GM18907 (cell line): ENCODE data around the gene SRR.

Source experiments
- ATAC-seq: cut with Tn5 transposase; IDR thresholded peaks from one replicate; pipeline ENCODE4 v1.9.1; 2021; ENCODE audit warnings: mild to moderate bottlenecking, moderate library complexity; ENCODE audit not compliant: unreplicated experiment

Gene SRR

DNA sequence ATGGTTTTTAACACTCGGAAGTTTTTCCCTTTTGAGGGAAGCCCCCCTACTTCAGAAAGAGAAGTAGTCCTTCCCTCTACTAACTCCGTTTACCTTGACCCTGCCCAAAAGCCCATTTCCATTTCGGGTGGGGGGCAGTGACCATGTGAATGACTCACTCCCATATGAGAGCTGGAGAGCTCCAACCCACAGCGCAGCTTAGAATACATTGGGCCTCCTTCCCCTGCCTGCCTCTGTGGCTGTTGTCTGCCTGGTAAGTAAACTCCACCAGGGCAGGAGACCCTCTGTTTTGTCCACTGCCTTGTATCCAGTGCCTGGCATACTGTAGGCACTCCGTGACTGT is 34.5 kb downstream of the SRR start:
- ATAC-seq, result no peak

DNA sequence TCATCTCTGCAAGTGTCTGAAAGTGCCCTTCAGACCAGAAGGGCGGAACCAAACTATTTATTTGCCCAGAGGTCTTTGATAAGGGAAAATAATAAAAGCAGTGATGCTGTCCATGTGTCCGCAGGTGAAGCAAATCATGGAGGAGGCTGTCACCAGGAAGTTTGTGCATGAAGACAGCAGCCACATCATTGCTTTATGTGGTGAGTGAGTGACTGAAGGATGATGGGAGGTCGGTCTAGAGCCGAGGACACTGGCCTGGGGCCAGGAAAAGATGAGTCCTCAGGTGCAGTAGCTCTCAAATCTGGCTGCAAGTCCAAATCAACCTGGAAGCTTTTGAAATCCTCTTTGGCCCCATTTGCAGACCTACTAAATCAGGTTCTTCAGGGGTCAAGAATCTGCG is 39.7 kb downstream of the SRR start:
- ATAC-seq, result no peak

DNA sequence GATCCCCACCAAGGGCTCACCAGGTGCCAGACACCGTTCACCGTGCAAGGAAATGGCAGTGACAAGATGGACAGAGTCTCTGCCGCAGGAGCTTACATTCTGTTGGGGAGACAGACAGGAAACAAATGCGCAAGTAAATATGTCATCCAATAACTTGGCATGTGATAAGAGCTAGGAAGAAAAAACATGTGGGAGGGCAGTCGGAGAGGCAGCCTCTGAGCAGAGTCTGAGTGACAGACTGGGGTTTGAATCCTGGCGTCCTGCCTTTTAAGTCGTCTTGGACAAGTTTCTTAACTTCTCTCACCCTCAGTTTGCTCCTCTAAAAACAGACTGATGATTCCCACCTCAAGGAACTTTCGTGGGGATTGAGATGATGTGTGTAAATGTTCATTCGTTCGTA is 40.8 kb downstream of the SRR start:
- ATAC-seq, result no peak

DNA sequence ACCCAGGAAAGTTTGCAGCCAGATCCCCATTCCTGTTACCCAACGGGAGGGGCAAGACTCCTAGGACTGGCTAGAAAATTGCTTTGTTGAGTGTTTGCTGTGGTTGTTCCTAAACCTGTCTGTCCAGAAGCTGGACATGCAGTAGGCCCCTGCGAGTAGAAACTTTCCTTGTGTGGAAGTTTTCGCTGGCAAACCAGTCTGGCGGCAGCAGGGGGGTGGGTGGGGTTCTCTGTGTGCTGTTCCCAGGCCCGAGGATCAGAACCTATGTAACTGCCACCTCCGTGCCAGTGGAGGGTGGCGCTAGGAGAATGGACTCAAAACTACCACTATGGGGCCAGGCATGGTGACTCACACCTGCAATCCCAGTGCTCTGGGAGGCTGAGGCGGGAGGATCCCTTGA is 42.7 kb downstream of the SRR start:
- no peak for ATAC-seq

DNA sequence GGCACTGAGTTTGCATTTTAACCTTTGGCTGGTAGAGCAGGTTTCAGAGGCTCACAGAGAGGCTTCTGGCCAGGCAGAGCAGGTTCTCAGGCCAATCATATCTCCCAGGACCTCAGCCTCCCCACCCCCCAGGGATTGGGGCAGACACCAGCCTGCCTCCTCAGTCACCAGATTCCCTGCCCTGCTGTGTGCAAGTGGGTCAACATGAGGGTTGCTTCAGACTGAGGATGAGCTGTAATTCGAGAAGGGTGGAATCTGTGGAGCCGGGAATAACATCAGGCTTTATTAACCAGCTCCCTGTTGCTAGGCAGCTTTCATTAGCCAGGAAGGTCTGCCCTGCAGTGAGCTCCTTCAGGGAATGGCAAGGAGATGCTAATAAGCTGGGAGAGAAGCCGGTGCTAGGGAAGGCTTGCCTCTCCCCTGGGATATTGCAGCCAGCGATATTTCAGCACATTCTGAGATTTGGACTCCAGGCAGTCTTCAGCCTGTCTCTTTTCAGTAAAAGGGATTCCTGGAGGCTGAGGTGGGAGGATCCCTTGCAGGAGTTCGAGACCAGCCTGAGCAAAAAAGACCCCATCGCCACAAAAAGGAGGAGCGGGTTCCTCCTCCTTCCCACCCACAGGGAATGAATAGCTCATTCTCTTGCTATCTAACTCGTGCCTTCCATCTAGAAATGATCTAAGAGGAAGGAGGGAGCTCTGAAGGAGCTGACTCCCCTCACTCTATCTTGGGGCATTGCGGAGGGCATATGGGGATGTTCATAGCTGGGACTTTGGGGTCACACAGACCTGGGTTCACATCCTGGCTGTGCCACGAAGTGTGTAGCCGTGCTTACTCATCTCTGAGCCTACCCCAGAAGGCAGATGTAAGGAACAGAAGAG is 44.3 kb downstream of the SRR start:
- ATAC-seq, result no peak

DNA sequence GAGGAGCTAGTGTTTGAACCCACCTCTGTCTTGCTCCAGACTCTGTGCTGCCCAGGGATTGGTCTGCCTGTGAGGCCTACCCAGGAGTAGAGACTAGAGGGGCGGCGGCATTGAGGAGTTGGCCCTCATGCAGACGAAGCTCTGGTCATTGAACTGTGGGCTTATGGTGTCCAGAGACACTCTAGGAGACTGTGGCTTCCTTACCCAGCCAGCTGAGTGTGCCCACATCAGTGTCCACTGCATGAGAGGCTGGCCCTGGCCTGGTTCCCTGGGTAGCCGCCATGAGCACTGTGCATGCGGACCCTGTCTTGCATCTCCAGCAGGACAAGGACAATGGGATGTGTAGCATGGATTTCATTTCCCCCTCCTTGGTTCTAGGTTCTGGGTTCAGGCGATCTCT is 47.5 kb downstream of the SRR start:
- no peak for ATAC-seq

DNA sequence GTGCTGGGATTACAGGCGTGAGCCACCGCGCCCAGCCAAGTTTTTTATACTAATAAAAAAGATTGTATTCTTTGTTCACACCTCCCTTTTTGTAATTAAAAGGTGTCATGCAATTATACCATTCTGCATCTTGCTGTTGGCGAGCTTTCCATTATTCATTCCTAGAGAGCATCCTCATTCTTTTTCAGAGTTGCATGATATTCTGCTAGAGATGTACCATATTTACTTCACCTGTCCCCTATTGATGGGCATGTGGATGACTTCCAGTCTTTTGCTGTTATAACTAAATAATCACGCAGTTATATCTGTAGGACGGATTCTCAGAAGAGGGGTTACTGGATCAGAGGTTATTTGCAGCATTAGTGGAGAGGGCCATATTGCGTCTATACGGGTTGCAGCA is 50.6 kb downstream of the SRR start:
- no peak for ATAC-seq

DNA sequence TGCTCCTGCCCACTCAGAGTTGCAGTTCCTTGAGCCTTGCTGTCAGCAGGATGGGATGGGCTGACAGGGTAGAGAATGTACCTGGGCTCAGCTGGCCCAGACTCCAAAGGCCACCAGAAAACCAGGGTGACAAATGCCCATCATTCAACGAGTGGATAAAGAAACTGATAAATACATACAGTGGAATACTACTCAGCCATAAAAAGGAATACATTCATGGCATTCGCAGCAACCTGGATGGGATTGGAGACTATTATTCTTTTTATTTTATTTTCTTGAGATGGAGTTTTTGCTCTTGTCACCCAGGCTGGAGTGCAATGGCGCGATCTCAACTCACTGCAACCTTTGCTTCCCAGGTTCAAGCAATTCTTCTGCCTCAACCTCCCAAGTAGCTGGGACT is 53.5 kb downstream of the SRR start:
- no peak for ATAC-seq

DNA sequence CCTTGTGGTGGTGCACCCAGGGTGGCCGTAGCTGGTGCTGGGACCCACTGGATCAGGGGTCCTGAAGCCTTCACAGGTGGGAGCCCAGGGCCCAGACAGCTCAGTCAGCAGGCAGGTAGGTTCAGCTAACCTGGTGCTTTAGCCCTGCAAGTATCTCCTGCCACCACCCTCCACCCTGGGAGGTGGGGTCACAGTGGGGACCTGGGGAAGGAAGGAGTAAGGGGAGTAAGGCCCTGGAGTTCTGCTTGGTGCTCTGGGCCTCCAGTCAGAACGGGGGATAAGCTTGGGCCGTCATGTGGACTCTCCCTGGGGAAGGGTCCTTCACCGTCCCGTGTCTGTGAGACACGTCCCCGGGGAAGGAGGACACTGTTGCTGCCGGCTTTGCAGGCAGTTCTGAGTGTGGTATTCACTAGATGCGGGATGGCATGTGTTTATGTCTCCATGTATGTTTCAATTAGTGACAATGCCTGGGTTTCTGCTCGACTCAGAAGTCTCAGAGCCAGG is 54.2 kb downstream of the SRR start:
- ATAC-seq, result no peak

DNA sequence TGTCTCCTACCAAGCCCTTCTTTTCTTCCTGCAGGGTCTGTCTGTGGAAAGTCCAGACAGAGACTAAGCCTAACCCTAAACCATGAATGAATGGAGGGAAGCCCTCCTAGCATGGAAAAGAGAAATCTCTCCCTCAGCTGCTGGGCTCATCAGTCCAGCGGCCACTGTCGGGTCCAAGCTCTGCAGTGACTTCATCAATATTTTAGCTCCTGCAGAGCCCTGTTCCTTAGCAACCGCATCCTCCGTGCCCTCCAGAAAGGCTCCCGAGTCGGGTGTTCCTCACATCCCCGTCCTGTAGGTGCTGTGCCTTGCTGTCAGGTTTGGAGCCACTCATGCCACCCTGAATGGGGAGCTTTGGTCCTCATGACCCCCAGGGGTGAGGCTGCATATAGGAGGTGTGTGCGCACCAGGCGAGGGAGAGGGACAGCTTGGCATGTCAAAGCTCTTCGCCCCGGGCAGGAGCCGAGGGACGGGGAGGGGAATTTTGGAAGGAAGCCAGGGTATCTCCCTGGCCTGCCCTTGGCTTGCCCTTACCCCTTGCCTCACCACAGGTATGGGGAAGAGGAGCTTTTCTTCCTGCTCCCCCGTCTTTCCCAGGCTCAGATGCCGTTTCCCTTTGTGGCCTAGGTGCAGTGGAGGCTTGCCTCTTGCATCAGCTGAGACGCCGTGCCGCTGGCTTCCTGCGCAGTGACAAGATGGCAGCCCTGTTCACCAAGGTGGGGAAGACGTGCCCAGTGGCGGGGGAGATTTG is 57.4 kb downstream of the SRR start:
- no peak for ATAC-seq

DNA sequence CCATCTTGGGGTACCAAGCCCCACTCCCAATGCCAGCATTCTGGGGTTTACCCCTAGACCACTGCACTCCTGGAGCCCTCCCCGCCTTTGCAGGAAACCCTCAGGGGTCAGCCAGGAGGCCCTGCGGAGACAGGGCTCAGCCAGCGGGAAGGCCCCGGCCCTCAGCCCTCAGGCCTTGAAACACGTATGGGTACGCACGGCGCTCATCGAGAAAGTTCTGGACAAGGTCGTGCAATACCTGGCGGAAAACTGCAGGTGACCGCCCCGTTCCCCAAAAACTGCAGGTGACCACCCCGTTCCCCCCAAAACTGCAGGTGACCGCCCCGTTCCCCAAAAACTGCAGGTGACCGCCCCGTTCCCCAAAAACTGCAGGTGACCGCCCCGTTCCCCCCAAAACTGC is 58.3 kb downstream of the SRR start:
- ATAC-seq, result no peak

DNA sequence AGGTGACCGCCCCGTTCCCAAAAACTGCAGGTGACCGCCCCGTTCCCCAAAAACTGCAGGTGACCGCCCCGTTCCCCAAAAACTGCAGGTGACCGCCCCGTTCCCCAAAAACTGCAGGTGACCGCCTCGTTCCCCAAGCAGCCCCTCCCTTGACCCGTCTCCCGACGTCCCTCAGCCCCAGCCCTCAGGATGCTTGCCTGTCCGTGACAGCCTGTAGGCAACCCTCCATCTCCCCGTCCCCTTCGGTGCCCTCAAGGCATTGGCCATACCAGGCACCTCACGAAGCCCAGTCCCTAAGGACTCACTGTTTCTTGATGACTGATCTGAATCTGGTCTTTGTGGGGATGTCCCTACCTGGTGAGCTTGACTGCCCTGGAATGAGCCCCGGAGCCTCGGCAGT is 58.7 kb downstream of the SRR start:
- no peak for ATAC-seq

DNA sequence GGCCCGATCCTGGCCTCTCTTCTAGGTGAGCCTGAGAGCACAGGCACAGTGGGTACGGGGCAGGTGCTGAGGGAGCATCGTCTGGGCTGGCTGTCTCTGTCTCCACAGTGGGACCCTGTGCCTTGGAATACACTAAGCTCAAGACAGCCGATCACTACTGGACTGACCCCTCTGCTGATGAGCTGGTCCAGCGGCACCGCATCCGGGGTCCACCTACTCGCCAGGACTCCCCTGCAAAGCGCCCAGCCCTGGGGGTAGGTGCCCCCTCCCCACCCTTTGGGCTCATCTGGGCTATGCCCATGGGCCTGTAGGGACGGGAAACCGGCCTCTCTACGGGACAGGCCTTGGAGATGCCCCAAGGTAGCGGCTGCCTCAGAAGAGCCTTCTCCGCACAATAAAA is 59.1 kb downstream of the SRR start:
- ATAC-seq, result no peak

DNA sequence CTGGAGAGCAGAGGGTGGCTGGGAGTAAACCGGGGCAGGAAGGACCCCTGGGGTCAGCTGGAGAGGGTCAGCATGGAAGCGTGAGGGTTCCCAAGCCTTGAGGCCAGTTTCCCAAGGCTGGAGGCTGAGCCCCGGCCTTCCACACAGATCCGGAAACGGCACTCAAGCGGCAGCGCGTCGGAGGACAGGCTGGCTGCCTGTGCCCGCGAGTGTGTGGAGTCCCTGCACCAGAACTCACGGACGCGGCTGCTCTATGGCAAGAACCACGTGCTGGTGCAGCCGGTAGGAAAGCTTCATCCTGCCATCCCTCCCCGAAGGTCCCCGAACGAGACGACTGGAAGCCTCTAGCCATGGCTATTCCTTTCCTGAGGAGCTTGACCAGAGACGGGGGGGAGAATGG is 59.6 kb downstream of the SRR start:
- no peak for ATAC-seq

DNA sequence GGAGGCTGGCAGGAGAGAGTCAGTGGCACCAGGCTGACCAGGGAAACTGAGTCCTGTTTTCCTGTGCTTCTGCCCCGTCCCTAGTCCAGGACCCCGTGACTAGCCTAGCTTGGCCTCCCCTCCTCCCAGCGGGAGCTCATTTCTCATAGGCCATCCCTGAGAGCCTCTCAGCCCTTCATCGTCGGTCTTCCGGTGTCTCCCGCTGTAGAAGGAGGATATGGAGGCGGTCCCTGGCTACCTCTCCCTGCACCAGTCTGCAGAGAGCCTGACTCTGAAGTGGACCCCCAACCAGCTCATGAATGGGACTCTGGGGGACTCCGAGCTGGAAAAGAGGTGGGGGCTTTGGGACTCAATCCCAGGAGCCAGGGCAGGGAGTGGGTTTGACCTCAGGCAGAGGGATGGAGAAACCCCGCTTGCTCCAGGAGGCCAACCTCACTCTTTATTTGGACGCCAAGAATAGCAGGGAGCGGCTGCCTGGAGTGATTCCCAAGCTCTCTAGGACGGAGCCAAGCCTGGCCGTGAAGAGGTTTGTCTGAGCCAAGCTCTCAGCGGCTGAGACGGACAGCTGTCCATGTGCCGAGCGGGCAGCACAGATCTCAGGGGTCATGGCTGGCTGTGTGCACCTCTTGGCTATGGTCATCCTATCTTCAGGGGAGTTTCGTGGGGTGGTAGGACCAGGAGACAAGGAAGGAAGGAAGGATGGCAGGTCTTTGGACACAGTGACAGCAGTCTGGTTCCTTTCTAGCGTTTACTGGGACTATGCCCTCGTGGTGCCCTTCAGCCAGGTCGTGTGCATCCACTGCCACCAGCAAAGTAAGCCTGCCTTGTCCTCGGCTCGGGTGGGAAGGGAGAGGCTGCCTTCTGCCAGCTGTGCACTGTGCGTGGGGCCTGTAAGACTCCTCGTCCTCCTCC is 60.4 kb downstream of the SRR start:
- no peak for ATAC-seq

DNA sequence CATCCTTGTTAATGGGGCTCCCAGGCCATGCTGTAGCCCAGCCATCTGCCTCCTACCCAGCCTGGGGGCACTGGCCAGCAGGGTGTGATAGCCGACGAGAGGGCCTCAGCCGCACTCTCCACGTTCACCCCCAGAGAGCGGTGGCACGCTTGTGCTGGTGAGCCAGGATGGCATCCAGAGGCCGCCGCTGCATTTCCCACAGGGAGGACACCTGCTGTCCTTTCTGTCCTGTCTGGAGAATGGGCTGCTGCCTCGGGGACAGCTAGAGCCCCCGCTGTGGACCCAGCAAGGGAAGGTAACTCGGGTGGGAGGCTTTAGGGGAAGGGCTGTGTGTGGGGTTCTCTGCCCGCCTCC is 61.0 kb downstream of the SRR start:
- no peak for ATAC-seq

DNA sequence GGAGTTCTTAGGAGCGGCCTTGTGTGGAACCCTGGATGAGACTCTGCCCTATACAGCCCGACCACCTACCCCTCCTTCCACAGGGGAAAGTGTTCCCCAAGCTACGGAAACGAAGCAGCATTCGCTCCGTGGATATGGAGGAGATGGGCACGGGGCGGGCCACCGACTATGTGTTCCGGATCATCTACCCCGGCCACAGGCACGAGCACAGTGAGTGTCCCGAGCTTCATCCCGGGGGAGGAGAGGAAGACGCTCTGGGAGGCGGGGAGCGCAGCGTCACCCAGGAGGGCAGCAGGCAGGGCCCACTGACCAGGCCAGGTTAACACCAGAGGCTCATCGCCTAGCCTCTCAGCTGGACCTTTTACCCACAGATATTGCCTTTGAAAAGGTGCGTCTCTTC is 61.4 kb downstream of the SRR start:
- ATAC-seq, result no peak

DNA sequence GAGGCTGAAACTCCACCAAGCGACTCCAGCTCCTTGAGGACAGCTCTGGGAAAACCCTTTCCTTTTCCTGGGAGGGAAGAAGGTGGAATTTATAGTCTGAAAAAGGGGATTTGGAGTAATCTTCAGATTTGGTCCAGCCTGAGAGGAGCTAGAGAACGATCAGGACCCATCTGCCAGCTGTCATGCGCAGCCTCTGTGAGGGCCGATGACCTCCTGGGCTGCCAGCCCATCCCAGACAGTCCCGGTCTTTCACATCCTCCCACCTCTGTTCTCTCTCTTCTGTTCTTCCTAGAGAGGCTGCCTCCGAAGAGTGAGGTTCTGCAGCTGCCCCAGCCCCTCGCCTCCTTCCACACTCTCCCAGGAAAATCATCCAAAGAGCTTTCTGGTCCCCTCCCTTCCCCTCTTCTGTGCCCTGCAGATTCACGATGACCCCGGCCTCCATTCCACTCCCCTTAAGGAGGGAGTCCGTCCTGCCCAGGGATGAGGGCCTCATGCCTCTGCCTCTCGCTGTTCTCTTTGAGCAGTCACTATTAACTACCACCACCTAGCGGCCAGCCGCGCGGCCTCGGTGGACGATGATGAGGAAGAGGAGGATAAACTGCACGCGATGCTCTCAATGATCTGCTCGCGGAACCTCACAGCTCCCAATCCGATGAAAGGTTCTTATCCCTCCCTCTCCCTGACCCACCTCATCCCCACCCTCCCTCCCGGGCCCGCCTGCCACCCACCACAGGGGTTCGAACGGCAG is 63.2 kb downstream of the SRR start:
- ATAC-seq, result no peak

DNA sequence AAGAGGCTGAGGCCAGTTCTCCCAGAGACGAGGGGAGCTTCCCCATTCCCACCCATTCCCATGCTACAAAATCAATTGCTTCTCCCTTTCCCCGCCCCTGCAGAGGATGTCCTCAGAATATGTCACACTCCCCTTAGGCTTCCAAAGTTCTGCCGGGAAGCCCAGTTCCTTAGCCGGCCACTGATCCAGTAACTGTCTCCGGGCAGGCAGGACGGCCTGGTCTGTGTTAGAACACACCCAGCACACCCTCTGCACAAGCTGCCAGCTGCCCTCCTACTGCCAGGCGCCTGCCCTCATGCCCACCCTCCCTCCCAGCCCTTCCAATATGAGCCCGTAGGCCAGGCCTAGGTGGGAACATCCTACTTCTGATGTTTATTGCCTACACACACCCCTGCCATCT is 64.6 kb downstream of the SRR start:
- no peak for ATAC-seq

DNA sequence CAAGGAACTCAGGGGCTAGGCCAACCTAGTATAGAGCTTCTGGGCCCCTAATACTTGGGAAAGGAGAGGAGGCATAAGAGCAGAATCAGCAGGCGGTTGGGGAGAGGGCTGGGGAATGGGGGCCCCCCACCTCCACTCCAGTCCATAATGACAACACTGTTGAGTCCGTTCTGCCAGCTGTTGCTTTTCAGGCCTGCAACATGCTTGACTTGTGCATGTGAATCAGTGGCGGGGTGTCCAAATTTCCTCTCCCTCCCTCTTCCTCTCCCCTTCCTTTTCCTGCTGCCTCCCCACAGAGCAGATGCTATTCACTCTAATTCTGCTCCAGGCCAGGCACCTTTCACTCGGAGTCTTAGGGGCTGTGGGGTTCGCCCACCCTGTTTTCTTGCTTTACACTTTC is 65.3 kb downstream of the SRR start:
- ATAC-seq, result no peak
